Middle frontal gyrus (tissue), 1 donor: ENCODE measurements around the gene TM6SF1.

Source experiments
- DNase-seq: peaks from one replicate; pipeline ENCODE4 v3.0.0-alpha.2; 2015; ENCODE audit warnings: low spot score; ENCODE audit errors: extremely low spot score

Gene TM6SF1

DNA sequence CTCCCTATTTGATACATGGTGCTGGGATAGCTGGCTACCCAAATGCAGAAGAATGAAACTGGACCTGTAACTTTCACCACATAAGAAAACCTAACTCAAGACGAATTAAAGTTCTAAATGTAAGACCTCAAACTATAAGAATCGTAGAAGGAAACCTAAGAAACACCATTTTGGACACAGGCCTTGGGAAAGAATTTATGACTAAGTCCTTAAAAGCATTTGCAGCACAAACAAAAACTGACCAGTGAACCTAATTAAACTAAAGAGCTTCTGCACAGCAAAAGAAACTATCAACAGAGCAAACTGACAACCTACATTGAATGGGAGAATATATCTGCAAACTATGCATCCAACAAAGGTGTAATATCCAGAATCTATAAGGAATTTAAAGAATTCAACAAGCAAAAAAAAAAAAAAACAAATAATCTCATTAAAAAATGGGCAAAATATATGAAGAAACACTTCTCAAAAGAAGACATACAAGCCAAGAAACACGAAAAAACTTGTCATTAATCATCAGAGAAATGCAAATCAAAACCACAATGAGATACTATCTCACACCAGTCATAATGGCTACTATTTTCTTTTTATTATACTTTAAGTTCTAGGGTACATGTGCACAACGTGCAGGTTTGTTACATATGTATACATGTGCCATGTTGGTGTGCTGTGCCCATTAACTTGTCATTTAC, 63.2 kb downstream of the TM6SF1 start:
- no peak for DNase-seq

DNA sequence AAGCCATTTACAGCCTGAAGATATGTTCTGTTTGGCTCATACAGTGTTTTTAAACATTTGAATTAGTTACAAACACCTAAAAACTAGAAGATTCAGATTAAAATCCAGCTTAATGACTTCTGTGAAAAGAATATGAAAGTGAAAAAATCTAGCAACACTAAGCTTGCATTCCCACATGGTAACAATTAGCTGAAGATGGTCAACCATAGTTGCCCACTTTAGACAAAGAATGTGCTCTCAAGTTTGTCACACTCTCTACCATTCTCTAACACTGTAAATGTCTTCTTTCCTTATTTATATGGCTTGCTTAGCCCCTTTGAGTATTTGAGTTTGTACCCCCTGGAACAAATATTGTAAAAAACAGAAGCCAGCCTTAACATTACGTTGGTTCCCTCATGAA, 67.4 kb downstream of the TM6SF1 start:
- DNase-seq: no peak

- no peak for DNase-seq
Measured at GRCh38 chr15:83178390-83178789, 70.9 kb downstream of the TM6SF1 start.

GRCh38 chr15:83178869-83179325, 71.5 kb downstream of the TM6SF1 start:
- no peak for DNase-seq

DNA sequence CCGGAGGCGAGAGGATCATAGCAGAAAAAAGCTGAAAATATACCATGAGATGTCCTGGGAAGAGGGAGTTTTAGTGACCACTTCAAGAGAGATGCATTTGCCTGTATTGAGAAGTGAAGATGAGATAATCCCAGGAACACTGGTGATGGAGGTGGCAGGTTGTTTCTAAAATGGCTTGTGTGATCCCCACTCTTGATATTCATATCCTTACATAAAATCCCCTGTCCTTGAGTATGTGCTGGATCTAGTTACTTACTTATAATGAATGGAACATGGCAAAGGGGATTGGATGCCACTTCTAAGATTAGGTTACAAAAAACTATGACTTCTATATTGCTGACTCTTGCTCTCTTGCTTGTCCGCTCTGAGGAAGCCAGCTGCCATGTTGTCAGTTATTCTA, 78.1 kb downstream of the TM6SF1 start:
- no peak for DNase-seq
